ENCODE data around the gene DIP2A.
"Not testable (repeated sequence)": the region's sequence is repeated elsewhere in the genome, so short reads cannot be mapped to it uniquely, and the experiment has no call there.

DIP2A gene

DNA sequence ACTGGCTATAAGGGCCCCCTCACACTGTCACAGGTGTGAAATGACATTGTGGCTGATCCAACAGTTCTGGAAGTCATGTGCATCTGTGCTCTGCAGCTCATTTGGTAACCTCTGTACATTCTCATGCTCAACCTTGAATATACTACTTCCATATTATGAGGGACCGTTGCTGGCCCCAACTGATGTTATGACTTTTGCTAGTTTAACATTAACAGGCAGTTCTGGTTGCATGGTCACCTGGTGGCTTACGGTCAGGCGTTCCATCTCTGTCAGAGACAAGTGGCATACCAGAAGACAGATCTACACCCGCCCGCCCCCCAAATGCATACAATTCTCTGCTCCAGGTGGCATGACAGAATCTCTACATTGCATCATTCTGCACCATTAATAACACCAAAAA, 6.0 kb upstream of the DIP2A start:
- DNase-seq (ENCODE audit: low read depth), result no peak

GRCh38 chr21:46454142-46454541, 4.5 kb upstream of the DIP2A start:
- DNase-seq (ENCODE audit: low read depth), result no peak

DNA sequence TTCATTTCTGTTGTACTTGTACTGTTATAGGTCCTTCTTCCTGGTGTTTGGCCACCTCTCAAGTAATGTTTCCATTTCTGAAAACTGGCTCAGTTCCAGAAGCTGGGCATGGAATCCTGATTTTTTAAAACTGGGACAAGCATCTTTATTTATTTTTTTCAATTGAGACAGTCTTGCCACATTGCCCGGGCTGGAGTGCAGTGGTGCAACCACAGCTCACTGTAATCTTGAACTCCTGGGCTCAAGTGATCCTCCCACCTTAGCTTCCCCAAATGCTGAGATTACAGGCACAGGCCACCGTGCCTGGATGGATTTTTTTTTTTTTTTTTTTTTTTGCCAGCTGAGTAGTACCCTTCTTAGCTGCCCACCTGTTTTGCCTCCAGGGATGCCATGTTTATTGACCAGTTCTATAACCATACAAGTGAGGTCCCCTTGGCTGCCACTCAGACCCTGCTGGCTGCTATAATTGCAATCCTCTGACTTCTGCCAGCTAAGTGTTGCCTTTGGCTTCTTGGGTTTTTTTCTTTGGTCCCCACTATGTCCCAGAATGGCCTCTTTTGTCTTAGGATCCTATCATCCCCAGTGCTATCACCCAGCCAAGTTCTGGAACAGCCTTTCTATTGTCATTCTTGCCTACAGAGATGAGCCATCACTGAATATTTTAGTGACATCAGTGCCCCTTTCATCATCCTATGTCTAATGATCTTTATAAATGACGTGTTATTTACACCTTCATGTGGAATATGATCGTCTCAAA, 3.9 kb upstream of the DIP2A start:
- no peak for DNase-seq (ENCODE audit: low read depth)

- DNase-seq (ENCODE audit: low read depth), result peak; percentile 71
These were observed 2.9 kb upstream of the DIP2A start for GRCh38 chr21:46455575-46456385.

DNA sequence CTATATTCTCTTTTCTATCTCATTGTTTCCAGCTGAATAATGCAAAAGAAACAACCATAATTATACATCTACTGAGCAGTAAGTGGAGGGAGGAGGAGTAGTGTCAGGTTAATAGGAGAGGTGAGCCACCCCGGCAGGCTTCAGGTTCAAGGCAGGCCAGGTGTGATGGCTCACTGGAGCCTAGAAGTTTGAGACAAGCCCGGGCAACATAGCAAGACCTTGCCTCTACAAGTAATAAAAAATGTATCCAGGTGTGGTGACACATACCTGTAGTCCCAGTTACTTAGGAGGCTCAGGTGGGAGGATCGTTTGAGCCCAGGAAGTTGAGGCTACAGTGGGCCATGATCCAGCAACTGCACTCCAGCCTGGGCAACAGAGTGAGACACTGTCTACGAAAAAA, 1.9 kb upstream of the DIP2A start:
- DNase-seq (ENCODE audit: low read depth), result no peak

DNA sequence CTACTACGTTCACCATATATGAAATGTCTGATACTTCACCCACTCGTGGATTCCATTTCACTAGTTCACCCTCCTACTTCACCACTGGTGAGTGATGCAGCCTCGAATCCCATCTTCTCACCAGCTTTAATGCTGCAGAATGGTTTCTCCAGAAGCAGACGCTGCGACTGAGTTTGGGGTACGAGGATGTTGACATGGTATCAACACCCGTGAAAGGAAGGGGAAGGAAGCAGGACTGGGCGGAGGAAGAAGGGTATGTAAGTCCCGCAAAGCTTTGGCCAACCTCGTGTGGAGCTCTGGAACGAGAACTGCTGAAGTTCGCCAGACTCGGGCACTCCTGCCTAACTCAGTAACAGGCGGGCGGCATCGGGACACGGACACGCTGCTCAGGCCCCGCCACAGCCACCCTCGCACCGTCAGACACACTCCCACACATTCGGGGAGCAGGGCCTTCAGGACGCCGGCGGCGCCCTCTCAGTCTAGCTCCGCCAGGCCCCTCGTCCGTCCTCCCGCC, 833 bp upstream of the DIP2A start:
- DNase-seq (ENCODE audit: low read depth), result peak; percentile 66

GRCh38 chr21:46459024-46459355, 299 bp downstream of the DIP2A start:
- no peak for DNase-seq (ENCODE audit: low read depth)

DNA sequence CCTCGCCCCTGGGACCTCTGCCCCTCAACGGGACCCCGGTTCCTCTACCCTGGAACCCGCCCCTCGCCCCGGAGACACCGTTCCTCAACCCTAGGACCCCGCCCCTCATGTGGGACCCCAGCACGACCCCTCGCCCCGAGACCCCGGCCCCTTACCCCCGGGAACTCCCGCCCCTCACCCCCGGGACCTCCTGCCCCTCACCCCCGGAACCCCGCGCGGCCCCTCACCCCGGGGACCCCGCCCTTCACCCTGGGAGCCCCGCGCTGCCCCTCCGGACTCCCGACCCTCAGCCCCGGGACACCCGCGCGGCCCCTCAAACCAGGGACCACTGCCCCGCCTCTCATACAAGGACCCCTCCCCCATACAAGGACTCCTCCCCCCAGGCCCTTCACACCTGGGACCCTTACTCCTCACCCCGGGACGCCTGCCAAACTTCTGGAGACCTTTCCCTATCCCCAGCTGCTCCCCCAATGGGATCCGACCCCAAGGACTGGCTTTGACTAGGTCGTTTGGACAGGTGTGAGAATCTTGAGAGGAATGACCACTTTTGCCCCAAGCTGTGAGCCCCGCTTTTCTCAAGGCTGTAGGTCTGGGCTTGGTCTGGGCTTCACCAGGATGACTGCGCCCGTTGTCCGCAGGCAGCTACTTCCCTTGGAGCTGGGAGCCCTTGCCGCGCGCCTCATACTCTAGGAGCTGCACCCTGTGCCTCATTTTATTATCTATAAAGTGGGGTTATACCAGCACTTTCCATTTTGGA, 843 bp downstream of the DIP2A start:
- peak; percentile 62 for DNase-seq (ENCODE audit: low read depth)

- no peak for DNase-seq (ENCODE audit: low read depth)
These were observed 3.2 kb downstream of the DIP2A start for GRCh38 chr21:46461909-46462308.

DNA sequence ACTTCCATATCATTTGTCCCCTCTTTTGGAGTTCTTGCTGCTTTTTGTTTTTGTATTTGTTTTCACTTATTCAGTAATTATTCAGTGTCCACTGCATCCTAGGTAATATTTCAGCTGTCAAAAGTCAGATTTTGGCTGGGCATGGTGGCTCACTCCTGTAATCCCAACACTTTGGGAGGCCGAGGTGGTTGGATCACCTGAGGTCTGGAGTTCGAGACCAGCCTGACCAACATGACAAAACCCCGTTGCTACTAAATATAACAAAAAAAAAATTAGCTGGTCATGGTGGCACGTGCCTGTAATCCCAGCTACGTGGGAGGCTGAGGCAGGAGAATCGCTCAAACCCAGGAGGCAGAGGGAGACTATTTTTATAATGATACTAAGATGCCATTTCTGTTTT, 6.5 kb downstream of the DIP2A start:
- not testable (repeated sequence) for DNase-seq (ENCODE audit: low read depth)

DNA sequence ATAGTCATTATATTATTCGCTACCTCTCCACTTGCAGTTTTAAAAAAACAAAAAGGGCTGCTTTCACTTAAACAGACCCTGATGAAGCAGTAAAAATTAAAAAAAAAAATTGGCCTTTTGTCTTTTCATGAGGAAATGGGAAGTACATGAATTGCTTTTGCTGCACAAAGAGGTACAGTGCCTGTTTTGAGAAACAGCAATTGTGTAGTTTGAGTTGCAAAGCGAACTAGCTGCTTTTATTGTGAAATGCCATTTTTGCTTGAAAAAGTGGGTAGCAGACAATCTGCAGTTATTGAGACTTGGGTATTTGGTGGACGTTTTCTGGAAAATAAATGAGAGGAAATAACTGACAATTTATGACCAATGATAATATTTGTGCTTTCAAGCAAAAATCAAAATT, 7.0 kb downstream of the DIP2A start:
- DNase-seq (ENCODE audit: low read depth), result no peak

DNA sequence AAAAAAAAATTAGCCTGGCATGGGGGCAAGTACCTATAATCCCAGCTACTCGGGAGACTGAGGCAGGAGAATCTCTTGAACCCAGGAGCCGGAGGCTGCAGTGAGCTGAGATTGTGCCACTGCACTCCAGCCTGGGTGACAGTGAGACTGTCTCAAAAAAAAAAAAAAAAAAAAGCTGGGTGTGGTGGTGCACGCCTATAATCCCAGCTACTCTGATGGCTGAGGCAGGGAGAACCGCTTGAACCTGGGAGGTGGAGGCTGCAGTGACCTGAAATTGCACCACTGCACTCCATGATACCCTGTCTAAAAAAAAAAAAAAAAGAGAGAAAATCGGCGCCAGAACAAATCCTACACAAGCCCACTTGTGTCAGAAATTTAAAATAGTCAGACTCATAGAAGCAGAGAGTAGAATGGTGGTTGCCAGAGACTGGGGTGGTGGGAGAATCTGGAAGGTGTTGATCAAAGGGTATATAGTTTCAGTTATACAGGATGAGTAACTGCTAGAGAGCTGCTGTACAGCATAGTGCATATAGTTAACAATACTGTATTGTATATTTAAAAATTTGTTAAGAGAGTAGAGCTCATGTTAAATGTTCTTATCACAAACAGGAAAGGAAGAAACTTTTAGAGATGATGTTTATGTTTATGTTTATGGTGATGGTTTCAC, 9.6 kb downstream of the DIP2A start:
- no peak for DNase-seq (ENCODE audit: low read depth)

GRCh38 chr21:46469275-46469674, 10.6 kb downstream of the DIP2A start:
- no peak for DNase-seq (ENCODE audit: low read depth)

- DNase-seq (ENCODE audit: low read depth), result no peak
These were observed 12.8 kb downstream of the DIP2A start for GRCh38 chr21:46471514-46471913.

- DNase-seq (ENCODE audit: low read depth), result no peak
These were observed 13.6 kb downstream of the DIP2A start for GRCh38 chr21:46472246-46472645.

DNA sequence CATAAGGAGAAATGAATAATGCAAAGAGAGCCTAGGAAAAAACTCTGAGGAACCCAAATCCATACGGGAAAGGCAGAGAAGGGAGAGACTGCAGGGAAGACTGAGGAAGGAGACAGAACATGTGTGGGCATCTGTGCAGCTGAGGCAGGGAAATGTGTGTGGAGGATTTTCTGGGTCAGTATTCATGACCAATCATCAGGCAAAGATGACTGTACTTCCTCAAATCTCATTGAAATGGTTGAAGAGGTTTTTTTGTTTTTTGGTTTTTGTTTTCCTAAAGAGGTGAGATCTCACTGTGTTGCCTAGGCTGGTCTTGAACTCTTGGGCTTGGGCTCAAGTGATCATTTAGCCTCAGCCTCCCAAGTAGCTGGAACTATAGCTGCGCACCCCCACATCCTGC, 15.7 kb downstream of the DIP2A start:
- peak; percentile 15 for DNase-seq (ENCODE audit: low read depth)

- no peak for DNase-seq (ENCODE audit: low read depth)
These were observed 16.6 kb downstream of the DIP2A start for GRCh38 chr21:46475296-46475695.

DNA sequence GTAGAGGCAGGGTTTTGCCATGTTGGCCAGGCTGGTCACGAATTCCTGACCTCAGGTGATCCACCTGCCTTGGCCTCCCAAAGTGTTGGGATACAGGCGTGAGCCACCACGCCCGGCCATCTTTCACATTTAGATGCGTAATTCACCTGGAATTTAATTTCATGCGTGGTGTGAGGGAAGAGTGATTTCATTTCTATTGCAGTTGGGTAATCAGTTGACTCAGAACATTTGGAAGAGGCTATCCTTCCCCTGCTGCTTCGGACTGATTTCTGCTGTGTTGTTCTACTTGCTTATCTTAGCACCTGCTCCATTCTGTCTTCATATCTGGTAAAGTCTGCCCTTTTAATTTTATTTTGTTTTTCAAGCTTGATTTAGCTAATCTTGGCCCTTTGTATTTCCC, 19.1 kb downstream of the DIP2A start:
- DNase-seq (ENCODE audit: low read depth), result peak; percentile 30

DNA sequence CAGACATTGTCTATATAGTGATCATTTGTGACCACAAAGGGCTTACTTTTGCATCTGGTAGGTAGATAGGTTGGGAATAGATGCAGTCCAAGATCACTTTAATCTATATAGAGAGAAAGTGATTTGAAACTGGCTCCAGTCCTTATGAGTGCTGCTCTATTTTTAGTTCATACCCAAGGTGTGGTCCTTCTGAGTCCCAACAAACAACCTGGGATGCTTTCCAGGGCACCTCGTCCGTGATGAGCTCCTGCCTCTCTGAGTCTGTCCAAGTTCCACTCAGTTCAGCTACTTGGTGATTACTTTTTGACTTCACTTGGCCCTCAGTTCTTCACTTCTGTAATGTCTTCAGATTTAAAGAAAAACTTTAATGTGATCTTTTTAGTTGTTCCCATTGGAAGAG, 20.2 kb downstream of the DIP2A start:
- no peak for DNase-seq (ENCODE audit: low read depth)

DNA sequence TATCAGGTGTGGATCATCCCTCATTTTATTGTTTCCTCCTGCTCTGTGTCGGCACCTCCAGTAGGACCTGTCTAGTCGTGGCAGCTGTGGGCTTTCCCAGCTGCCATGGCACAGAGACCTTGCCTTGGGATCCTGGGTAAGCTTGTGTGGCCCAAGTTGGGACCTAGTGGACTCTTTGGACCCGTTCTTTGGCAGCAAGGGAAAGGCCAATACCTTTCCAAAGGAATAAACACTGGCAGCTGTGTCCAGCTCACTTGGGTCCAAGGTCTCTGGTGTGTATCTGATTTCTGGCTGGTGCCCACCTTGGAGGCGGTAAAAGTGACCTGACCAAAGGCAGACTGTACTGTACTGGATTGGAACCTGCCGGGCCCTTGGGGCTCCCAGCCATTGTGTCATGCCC, 21.8 kb downstream of the DIP2A start:
- no peak for DNase-seq (ENCODE audit: low read depth)

GRCh38 chr21:46482225-46482845, 23.6 kb downstream of the DIP2A start:
- DNase-seq (ENCODE audit: low read depth), result no peak

DNA sequence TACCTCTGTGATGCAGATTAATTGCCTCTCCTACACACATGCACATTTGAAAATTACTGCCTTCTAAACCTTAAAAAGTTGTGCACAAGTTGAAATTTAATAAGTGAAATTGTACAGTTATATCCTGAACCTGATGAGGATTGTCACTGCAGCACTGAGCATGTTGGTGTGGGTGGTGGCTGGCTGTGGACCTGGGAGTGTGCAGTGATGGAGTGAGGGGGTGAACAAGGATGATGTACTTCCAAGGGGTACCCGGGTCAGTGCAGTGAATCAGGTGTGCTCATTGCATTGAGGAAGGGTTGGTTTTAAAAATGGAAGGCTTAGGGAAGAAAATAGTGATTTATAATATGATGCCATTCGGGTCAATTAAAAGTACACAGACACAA, 24.1 kb downstream of the DIP2A start:
- DNase-seq (ENCODE audit: low read depth), result no peak
